ENCODE results near the gene LRMDA.
"Not testable (repeated sequence)": the region's sequence is repeated elsewhere in the genome, so short reads cannot be mapped to it uniquely, and the experiment has no call there.

The LRMDA gene

GRCh38 chr10:76040107-76040829 lies 608.8 kb downstream of the LRMDA start:
- DNase-seq (ENCODE audit: low read depth in 2 of 2): no peak

DNA sequence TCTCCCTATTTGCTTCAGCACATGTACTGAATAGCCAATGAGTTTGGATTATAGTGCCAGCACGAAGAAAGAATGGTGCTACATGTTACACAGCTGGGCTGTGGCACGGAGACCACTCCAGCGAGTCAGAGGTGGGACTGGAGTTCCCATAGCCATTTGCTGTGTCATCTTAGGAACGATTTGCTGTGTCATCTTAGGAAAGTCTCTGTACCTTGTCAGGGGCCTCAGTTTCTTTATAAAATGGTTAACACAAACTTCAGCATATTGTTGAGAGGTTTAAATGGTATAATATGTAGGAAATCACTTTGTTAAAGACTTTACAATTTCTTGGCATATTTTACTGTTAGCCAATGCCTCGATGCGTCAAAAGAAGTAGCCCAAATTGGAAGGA lies 609.4 kb downstream of the LRMDA start:
- DNase-seq (ENCODE audit: low read depth in 2 of 2): no peak

- no peak for DNase-seq (ENCODE audit: low read depth in 2 of 2)
Observed at GRCh38 chr10:76041551-76041950, 610.1 kb downstream of the LRMDA start.

- no peak for DNase-seq (ENCODE audit: low read depth in 2 of 2)
Observed at GRCh38 chr10:76043261-76043660, 611.8 kb downstream of the LRMDA start.

DNA sequence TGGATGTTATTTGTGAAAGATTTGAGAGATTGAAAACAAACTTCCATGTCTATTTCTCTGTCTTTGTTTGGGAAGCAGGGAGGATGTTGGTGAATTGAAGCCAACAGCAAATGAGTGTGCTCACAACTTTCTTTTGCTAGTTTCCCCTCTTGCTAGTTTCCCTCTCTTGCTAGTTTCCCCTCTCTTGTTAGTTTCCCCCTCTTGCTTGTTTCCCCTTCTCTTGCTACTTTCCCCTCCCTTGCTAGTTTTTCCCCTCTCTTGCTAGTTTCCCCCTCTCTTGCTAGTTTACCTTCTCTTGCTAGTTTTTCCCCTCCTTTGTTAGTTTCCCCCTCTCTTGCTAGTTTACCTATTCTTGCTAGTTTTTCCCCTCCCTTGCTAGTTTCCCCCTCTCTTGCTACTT lies 613.3 kb downstream of the LRMDA start:
- no peak for DNase-seq (ENCODE audit: low read depth in 2 of 2)

DNA sequence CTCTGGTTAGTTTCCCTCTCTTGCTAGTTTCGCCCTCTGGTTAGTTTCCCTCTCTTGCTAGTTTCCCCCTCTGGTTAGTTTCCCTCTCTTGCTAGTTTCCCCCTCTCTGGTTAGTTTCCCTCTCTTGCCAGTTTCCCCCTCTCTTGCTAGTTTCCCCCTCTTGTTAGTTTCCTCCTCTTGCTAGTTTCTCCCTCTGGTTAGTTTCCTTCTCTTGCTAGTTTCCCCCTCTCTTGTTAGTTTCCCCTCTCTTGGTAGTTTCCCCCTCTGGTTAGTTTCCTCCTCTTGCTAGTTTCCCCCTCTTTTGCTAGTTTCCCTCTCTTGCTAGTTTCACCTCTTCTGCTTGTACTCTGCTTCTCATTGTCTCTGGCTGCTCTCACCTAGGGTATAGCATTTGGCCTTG lies 613.8 kb downstream of the LRMDA start:
- no peak for DNase-seq (ENCODE audit: low read depth in 2 of 2)

DNA sequence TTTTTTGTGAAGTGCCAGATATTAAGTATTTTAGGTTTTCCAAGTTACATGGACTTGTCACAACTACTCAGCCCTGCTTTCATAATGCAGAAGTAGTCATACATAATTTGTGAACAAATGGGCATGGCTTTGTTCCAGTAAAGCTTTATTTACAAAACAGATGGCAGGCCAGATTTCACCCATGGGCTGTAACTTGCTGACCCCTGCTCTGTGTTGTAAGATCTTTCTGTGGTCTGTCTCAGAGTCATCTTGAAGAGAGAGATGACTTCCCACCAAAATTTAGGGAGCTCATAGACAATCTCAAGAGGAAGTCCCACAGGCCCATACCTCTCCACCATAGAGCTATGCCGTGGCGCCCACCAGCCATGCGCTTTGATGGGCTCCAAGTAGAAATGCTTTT lies 616.1 kb downstream of the LRMDA start:
- DNase-seq (ENCODE audit: low read depth in 2 of 2): no peak

- no peak for DNase-seq (ENCODE audit: low read depth in 2 of 2)
Observed at GRCh38 chr10:76049581-76050290, 618.3 kb downstream of the LRMDA start.

DNA sequence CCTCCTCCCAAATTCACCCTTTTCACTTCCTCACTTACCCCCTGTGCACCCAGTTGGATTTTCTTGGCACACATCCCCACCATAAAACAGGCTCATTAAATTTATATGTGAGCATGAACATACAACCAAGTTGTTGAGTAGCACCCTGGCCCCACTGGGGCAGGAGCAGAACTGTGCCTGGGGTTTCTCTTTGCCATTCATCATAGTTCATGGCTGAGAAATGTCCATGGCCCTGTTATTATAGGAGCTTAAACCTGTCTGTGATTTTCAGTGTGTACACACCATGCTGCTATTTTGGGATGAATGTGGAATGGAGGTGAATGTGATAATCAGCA lies 618.8 kb downstream of the LRMDA start:
- DNase-seq (ENCODE audit: low read depth in 2 of 2): no peak

- DNase-seq (ENCODE audit: low read depth in 2 of 2): no peak
Observed at GRCh38 chr10:76051007-76051936, 619.8 kb downstream of the LRMDA start.

GRCh38 chr10:76052682-76053503 lies 621.5 kb downstream of the LRMDA start:
- no peak for DNase-seq (ENCODE audit: low read depth in 2 of 2)

DNA sequence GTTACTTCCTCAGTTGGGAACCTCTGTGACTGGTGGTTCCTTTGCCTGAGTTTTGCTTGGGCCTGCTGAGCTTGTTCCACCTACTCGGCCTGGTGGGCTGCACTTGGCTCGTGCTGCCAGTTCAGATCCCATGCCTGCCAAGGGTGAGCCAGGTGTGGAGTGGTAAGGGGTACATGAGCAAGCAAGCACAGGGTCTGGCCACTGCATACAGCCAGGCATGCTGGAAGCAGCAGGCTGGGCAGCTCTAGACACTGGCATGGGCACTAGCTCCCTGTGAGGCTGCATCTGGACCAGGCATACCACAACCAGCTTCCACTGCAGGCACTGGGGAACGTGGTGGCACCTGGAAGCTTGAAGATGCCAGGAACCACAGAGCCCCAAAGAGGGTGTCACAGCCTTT lies 624.0 kb downstream of the LRMDA start:
- DNase-seq (ENCODE audit: low read depth in 2 of 2): no peak

DNA sequence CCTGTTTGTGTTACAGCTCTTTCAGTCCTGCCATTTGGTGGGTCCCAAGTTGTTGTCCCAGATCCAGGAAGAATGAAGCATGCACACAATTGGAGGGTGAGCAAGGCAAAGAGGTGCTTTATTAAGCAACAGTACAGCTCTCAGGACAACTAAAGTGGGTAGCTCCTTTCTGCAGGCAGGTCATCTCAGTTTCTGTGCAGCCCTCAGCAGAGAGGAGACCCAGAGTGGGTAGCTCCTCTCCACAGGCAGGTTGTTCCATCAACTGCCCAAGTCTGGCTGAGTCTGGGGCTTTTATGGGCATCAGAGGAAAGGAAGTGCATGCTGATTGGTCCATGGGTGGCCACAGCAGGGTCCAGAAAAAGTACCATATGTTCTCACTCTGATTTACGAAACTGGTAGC lies 624.5 kb downstream of the LRMDA start:
- no peak for DNase-seq (ENCODE audit: low read depth in 2 of 2)

DNA sequence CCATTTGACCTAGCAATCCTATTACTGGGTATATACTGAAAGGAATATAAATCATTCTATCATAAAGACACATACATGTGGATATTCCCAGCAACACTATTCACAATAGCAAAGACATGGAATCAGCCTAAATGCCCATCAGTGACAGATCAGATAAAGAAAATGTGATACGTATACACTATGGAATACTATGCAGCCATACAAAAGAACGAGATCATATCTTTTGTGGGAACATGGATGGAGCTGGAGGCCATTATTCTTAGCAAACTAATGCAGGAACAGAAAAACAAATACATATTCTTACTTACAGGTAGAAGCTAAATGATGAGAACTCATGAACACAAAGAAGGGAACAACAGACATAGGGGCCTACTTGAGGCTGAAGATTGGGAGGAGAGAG lies 629.6 kb downstream of the LRMDA start:
- DNase-seq (ENCODE audit: low read depth in 2 of 2): not testable (repeated sequence)

GRCh38 chr10:76066457-76066856 lies 635.0 kb downstream of the LRMDA start:
- no peak for DNase-seq (ENCODE audit: low read depth in 2 of 2)

DNA sequence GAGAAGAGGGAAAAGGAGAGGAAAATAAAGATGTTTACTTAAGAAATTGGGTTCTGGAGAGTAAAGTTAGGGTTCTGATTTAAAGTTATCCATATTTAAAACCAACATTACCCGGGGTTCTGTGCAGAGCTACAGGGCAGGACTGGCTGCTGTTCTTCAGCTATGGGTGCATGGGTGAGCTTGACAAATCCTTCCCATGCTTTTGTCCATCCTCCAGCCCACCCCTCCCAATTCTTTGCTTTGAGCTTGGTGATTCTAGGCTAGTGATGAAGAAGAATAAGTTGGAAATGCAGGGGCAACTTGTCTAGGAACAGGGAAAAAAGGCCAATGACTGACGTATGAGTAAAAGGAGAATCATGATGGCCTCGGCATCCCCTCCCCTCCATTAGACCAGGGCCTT lies 636.0 kb downstream of the LRMDA start:
- DNase-seq (ENCODE audit: low read depth in 2 of 2): no peak

DNA sequence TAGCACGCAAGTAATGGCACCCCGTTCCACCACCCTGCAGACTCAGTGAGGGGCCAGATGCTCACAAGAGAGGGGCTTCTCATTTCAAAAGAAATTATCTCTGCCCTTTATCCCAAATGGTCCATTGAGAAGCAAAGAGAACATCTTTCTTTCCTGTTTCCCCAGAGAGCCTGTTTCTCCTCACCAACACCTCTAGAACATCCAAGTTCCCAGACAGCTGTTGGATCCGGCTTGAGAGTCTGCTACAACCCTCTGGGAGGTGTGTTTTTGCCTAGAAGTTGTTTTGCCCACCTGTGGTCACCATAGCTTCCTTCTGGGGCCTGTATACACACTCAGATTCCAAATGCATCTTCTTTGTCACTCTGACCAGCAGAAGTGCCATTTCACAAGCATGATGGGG lies 637.4 kb downstream of the LRMDA start:
- no peak for DNase-seq (ENCODE audit: low read depth in 2 of 2)

DNA sequence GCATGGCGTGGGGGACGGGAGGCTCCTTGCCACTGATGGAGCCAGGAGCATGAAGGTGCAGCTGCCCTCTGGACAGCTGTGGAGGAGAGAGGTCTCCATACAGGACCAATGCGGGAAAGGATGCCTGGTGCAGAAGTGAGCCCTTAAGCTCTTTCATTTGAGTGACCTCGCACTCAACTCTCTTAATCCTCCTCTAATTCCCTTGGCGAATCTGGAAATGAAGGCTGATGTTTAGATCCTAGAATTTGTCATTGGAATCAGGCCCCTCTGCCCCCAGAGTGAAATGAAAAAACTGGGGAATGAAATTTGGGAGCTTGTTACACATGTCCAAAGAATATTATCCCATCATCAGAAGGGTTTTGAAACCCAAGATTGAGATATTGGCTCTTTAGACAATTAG lies 639.5 kb downstream of the LRMDA start:
- DNase-seq (ENCODE audit: low read depth in 2 of 2): no peak

- DNase-seq (ENCODE audit: low read depth in 2 of 2): no peak
Observed at GRCh38 chr10:76071653-76072365, 640.4 kb downstream of the LRMDA start.

GRCh38 chr10:76072384-76072783 lies 641.0 kb downstream of the LRMDA start:
- DNase-seq (ENCODE audit: low read depth in 2 of 2): no peak

- DNase-seq (ENCODE audit: low read depth in 2 of 2): no peak
Observed at GRCh38 chr10:76073524-76073923, 642.1 kb downstream of the LRMDA start.

All from stimulated activated CD8-positive, alpha-beta memory T cell treated with anti-CD3 and anti-CD28 coated beads, Interleukin-15, amount 100 ng/mL, for 48 hours (primary cell).